ENCODE measurements around the gene PPY. TPM values are rescaled to one million over a fixed set of nuclear protein-coding genes. Genes with fewer than 3 reads are reported as not detected.

Gene PPY
- total RNA-seq, 2 experiments from 2014 or later = not detected

DNA sequence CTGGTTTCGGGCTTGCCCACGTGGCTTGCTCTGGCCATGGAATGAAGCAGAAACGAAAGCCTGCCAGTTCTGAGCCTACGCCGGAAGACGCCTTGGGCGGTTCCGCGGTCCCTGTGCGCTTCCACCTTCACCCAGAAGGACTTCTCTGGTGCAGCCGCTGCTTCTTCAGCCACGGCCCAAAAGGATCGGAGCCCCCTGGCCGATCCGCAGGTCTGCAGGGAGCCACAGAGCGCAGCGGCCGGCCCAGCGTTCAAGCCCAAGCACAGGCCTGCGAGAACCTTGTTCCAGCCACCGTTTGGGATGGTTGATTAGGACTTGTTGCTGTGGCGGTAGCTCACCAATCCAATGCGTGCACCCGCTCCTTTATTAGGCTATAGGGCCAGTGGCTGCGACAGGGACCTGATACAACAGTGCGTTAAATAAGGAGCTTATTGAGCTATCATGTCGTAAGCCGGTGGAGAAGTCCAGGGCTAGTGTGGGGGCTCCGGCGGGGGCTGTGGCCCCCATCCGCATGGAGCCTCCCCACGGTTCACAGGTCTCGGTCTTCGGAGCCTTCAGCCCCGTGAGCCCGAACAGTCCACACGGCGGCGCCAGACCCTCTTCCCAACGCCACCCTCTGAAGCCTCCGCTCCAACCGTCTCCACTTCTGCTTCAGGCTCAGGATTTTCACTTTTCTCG is 24.8 kb downstream of the PPY start:
- Histone ChIP-seq H3K4me3 (ENCODE audit: low read length) (peak overlapping the region; percentile 63), H3K27ac (ENCODE audit: low read depth in 1 of 2, low read length in 2 of 2) (no peak overlapping the region), H3K27me3 (ENCODE audit: control insufficient read depth in 1 of 2, insufficient read depth in 2 of 2, low read length in 2 of 2) (no peaks in the 10 kb centered on the region), H3K36me3 (ENCODE audit: insufficient read depth, low read length) (no peaks in the 10 kb centered on the region), H3K4me1 (ENCODE audit: insufficient read depth, low read length) (peaks cover 20% of the 10 kb centered on the region), H3K9me3 (ENCODE audit: control insufficient read depth in 1 of 2, insufficient read depth in 1 of 2, low read length in 2 of 2) (no peaks in the 10 kb centered on the region)
- Mint-ChIP-seq H3K4me1 (ENCODE audit: low read depth) (peaks cover 18% of the 10 kb centered on the region), H3K36me3 (ENCODE audit: low read depth) (no peaks in the 10 kb centered on the region), H3K9me3 (no peaks in the 10 kb centered on the region), H3K4me3 (peak overlapping the region; percentile 86), H3K27ac (peak overlapping the region; percentile 26), H3K27me3 (no peaks in the 10 kb centered on the region)
- POLR2A ChIA-PET = interaction anchor here (1.1 kb wide), 1 partner anchor 97 kb away, joined by 3 read pairs; the partner anchor contains the start of gene TMEM101
- DNase-seq = peak in 12 of 14 experiments; percentile 23 to 77 (median 45)
- peak; percentile 80 for ATAC-seq (ENCODE audit: poor library complexity)
- peak; percentile 55 for TF ChIP-seq CTCF (IDR thresholded peaks at IDR 0.05)
- intact Hi-C loops (cut with DNase I, micrococcal nuclease) = loop anchor here in 1 of 2 experiments (10.0 kb wide), 1 partner anchor 127 kb away; no protein-coding TSS in a partner anchor
- CTCF ChIA-PET = interaction anchor here (1.0 to 1.6 kb wide), 3 partner anchors 9 to 26 kb away, joined by 3 to 6 read pairs (median 4); partner anchors contain the start of gene MPP2

DNA sequence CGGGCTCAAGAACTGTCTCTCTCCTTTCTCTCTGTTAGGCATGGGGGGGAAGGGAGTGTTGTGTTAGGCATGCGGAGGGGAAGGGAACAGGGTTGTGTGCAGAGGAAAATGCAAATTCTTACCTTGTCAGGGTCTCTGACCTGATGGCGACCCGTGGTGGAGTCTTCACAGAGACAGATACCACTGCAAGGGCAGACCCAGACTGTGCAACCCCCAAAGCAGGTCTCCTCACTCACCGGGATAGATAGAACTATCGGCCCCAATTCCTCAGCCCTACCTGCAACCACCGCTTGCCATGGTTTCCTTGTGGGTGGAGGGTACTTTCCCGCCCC is 25.3 kb downstream of the PPY start:
- POLR2A ChIA-PET = interaction anchor here (1.1 kb wide), 1 partner anchor 98 kb away, joined by 3 read pairs; the partner anchor contains the start of gene TMEM101

DNA sequence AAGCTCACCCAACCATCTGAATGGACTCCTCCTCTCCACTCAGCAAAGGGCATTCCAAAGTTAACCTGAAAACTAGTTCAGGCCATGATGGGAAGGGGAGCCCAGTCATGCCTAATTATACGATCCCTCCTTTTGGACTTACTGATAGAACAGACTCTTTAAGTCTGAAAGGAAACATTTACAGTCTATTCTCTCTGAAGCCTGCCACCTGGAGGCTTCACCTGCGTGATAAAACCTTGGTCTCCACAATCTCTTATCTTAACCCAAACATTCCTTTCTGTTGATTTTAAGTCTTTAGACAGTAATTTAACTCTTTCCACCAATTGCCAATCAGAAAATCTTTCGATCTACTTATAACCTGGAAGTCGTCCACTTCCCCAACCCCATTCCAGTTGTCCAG is 25.9 kb downstream of the PPY start:
- Mint-ChIP-seq H3K4me1 (ENCODE audit: low read depth) (peaks cover 18% of the 10 kb centered on the region), H3K27ac (no peak overlapping the region), H3K9me3 (no peaks in the 10 kb centered on the region), H3K36me3 (ENCODE audit: low read depth) (no peaks in the 10 kb centered on the region), H3K27me3 (no peaks in the 10 kb centered on the region), H3K4me3 (peak overlapping the region; percentile 72)
- DNase-seq = no peak
- Histone ChIP-seq H3K4me1 (ENCODE audit: insufficient read depth, low read length) (peaks cover 20% of the 10 kb centered on the region), H3K36me3 (ENCODE audit: insufficient read depth, low read length) (no peaks in the 10 kb centered on the region), H3K9me3 (ENCODE audit: control insufficient read depth in 1 of 2, insufficient read depth in 1 of 2, low read length in 2 of 2) (no peaks in the 10 kb centered on the region), H3K27me3 (ENCODE audit: control insufficient read depth in 1 of 2, insufficient read depth in 2 of 2, low read length in 2 of 2) (no peaks in the 10 kb centered on the region), H3K4me3 (ENCODE audit: low read length) (no peak overlapping the region), H3K27ac (ENCODE audit: low read depth in 1 of 2, low read length in 2 of 2) (no peak overlapping the region)
- POLR2A ChIA-PET = no interaction called here
- intact Hi-C loops (cut with DNase I, micrococcal nuclease) = loop anchor here in 1 of 2 experiments (10.0 kb wide), 1 partner anchor 128 kb away; no protein-coding TSS in a partner anchor
- ATAC-seq (ENCODE audit: poor library complexity) = no peak
- CTCF ChIA-PET = no interaction called here
- no peak for TF ChIP-seq CTCF (IDR thresholded peaks at IDR 0.05)

More for the DNA sequence above, 25.3 kb downstream of the PPY start:
- Histone ChIP-seq H3K27ac (ENCODE audit: low read depth in 1 of 2, low read length in 2 of 2) (no peak overlapping the region), H3K4me1 (ENCODE audit: insufficient read depth, low read length) (peaks cover 20% of the 10 kb centered on the region), H3K36me3 (ENCODE audit: insufficient read depth, low read length) (no peaks in the 10 kb centered on the region), H3K9me3 (ENCODE audit: control insufficient read depth in 1 of 2, insufficient read depth in 1 of 2, low read length in 2 of 2) (no peaks in the 10 kb centered on the region), H3K27me3 (ENCODE audit: control insufficient read depth in 1 of 2, insufficient read depth in 2 of 2, low read length in 2 of 2) (no peaks in the 10 kb centered on the region), H3K4me3 (ENCODE audit: low read length) (peak overlapping the region; percentile 63)
- intact Hi-C loops (cut with DNase I, micrococcal nuclease) = loop anchor here in 1 of 2 experiments (10.0 kb wide), 1 partner anchor 128 kb away; no protein-coding TSS in a partner anchor
- no peak for DNase-seq
- no peaks in the 10 kb centered on the region for H3K9me3 Mint-ChIP-seq
- no peak for TF ChIP-seq CTCF (IDR thresholded peaks at IDR 0.05)
- peak overlapping the region; percentile 86 for H3K4me3 Mint-ChIP-seq
- H3K36me3 Mint-ChIP-seq (ENCODE audit: low read depth) = no peaks in the 10 kb centered on the region
- no peaks in the 10 kb centered on the region for H3K27me3 Mint-ChIP-seq
- CTCF ChIA-PET = interaction anchor here (1.0 to 1.6 kb wide), 3 partner anchors 9 to 27 kb away, joined by 3 to 6 read pairs (median 4); partner anchors contain the start of gene MPP2
- ATAC-seq (ENCODE audit: poor library complexity) = no peak
- H3K4me1 Mint-ChIP-seq (ENCODE audit: low read depth) = peaks cover 18% of the 10 kb centered on the region
- H3K27ac Mint-ChIP-seq = peak overlapping the region; percentile 26
